Muscle layer of duodenum (tissue), 2 donors: ENCODE measurements around the gene LDHAL6A.

Source experiments
- H3K27ac ChIP-seq: one replicate; pipeline ENCODE4 v1.7.0; 2013; ENCODE audit warnings: mild to moderate bottlenecking, low read length
- H3K27me3 ChIP-seq: one replicate; pipeline ENCODE4 v1.7.0; 2013; ENCODE audit warnings: low read depth, mild to moderate bottlenecking, control low read depth, low read length
- H3K36me3 ChIP-seq, 2 donors: one replicate each; pipeline ENCODE4 v1.7.0; 2013; ENCODE audit warnings: low read length in 2 of 2, control low read depth in 1 of 2, mild to moderate bottlenecking in 1 of 2; ENCODE audit not compliant: insufficient read depth in 2 of 2, control insufficient read depth in 1 of 2
- H3K4me1 ChIP-seq, 2 donors: one replicate each; pipeline ENCODE4 v1.7.0; 2013; ENCODE audit warnings: low read length in 2 of 2, mild to moderate bottlenecking in 2 of 2, control low read depth in 1 of 2, moderate library complexity in 1 of 2; ENCODE audit not compliant: insufficient read depth in 2 of 2, control insufficient read depth in 1 of 2
- H3K4me3 ChIP-seq, 2 donors: one replicate each; pipeline ENCODE4 v1.7.0; 2013; ENCODE audit warnings: low read length in 2 of 2, low read depth in 1 of 2, mild to moderate bottlenecking in 1 of 2
- H3K9me3 ChIP-seq, 2 donors: one replicate each; pipeline ENCODE4 v1.7.0; 2013; ENCODE audit warnings: low read length in 2 of 2, control low read depth in 1 of 2, mild to moderate bottlenecking in 1 of 2; ENCODE audit not compliant: control insufficient read depth in 1 of 2
- donor health status: healthy.

Gene LDHAL6A

GRCh38 chr11:18490736-18491485 lies 35.3 kb downstream of the LDHAL6A start:
- no peaks in the 10 kb centered on the region for H3K27me3 ChIP-seq
- H3K27ac ChIP-seq, result no peak overlapping the region
- H3K36me3 ChIP-seq, result peaks cover 22 to 42% of the 10 kb centered on the region in 2 donors
- no peak overlapping the region for H3K4me3 ChIP-seq
- no peaks in the 10 kb centered on the region for H3K9me3 ChIP-seq
- H3K4me1 ChIP-seq, result no peaks in the 10 kb centered on the region

GRCh38 chr11:18491924-18492323 lies 36.3 kb downstream of the LDHAL6A start:
- H3K4me1 ChIP-seq, result no peaks in the 10 kb centered on the region
- no peaks in the 10 kb centered on the region for H3K9me3 ChIP-seq
- H3K27ac ChIP-seq, result no peak overlapping the region
- no peak overlapping the region for H3K4me3 ChIP-seq
- H3K27me3 ChIP-seq, result no peaks in the 10 kb centered on the region
- H3K36me3 ChIP-seq, result peaks cover 22 to 44% of the 10 kb centered on the region in 2 donors

- no peaks in the 10 kb centered on the region for H3K4me1 ChIP-seq
- H3K27ac ChIP-seq, result no peak overlapping the region
- H3K27me3 ChIP-seq, result no peaks in the 10 kb centered on the region
- no peak overlapping the region for H3K4me3 ChIP-seq
- H3K9me3 ChIP-seq, result no peaks in the 10 kb centered on the region
- peaks cover 25 to 50% of the 10 kb centered on the region in 2 donors for H3K36me3 ChIP-seq
Observed at GRCh38 chr11:18492888-18493287, 37.2 kb downstream of the LDHAL6A start.

GRCh38 chr11:18493310-18493709 lies 37.7 kb downstream of the LDHAL6A start:
- Histone ChIP-seq H3K27ac (no peak overlapping the region), H3K27me3 (no peaks in the 10 kb centered on the region), H3K4me1 (no peaks in the 10 kb centered on the region), H3K9me3 (no peaks in the 10 kb centered on the region), H3K36me3 (peaks cover 29 to 49% of the 10 kb centered on the region in 2 donors), H3K4me3 (no peak overlapping the region)

GRCh38 chr11:18495271-18495670 lies 39.6 kb downstream of the LDHAL6A start:
- Histone ChIP-seq H3K36me3 (peaks cover 24 to 46% of the 10 kb centered on the region in 2 donors), H3K27me3 (no peaks in the 10 kb centered on the region), H3K4me1 (no peaks in the 10 kb centered on the region), H3K9me3 (no peaks in the 10 kb centered on the region), H3K4me3 (no peak overlapping the region), H3K27ac (no peak overlapping the region)

GRCh38 chr11:18495703-18496102 lies 40.0 kb downstream of the LDHAL6A start:
- H3K4me3 ChIP-seq, result no peak overlapping the region
- peaks cover 19 to 46% of the 10 kb centered on the region in 2 donors for H3K36me3 ChIP-seq
- H3K4me1 ChIP-seq, result no peaks in the 10 kb centered on the region
- no peaks in the 10 kb centered on the region for H3K9me3 ChIP-seq
- H3K27ac ChIP-seq, result no peak overlapping the region
- no peaks in the 10 kb centered on the region for H3K27me3 ChIP-seq

- no peak overlapping the region for H3K27ac ChIP-seq
- H3K36me3 ChIP-seq, result peaks cover 36 to 61% of the 10 kb centered on the region in 2 donors
- no peaks in the 10 kb centered on the region for H3K27me3 ChIP-seq
- no peaks in the 10 kb centered on the region for H3K4me1 ChIP-seq
- no peaks in the 10 kb centered on the region for H3K9me3 ChIP-seq
- H3K4me3 ChIP-seq, result no peak overlapping the region
Observed at GRCh38 chr11:18498039-18498438, 42.4 kb downstream of the LDHAL6A start.

- Histone ChIP-seq H3K4me1 (no peaks in the 10 kb centered on the region), H3K4me3 (no peak overlapping the region), H3K36me3 (peaks cover 51 to 63% of the 10 kb centered on the region in 2 donors), H3K27ac (no peak overlapping the region), H3K27me3 (no peaks in the 10 kb centered on the region), H3K9me3 (no peaks in the 10 kb centered on the region)
Observed at GRCh38 chr11:18501629-18502028, 46.0 kb downstream of the LDHAL6A start.

- H3K9me3 ChIP-seq, result no peaks in the 10 kb centered on the region
- no peaks in the 10 kb centered on the region for H3K4me1 ChIP-seq
- peaks cover 54 to 62% of the 10 kb centered on the region in 2 donors for H3K36me3 ChIP-seq
- no peak overlapping the region for H3K27ac ChIP-seq
- H3K4me3 ChIP-seq, result no peak overlapping the region
- H3K27me3 ChIP-seq, result no peaks in the 10 kb centered on the region
Observed at GRCh38 chr11:18502352-18502751, 46.7 kb downstream of the LDHAL6A start.

GRCh38 chr11:18521122-18521521 lies 65.5 kb downstream of the LDHAL6A start:
- H3K9me3 ChIP-seq, result no peaks in the 10 kb centered on the region
- H3K36me3 ChIP-seq, result no peaks in the 10 kb centered on the region
- H3K4me1 ChIP-seq, result peaks cover 5 to 18% of the 10 kb centered on the region in 2 donors

GRCh38 chr11:18522388-18522787 lies 66.7 kb downstream of the LDHAL6A start:
- no peaks in the 10 kb centered on the region for H3K27me3 ChIP-seq
- H3K4me1 ChIP-seq, result peaks cover 5 to 20% of the 10 kb centered on the region in 2 donors
- no peak overlapping the region for H3K27ac ChIP-seq
- H3K9me3 ChIP-seq, result no peaks in the 10 kb centered on the region
- H3K36me3 ChIP-seq, result no peaks in the 10 kb centered on the region
- H3K4me3 ChIP-seq, result no peak overlapping the region

More at GRCh38 chr11:18521122-18521521, 65.5 kb downstream of the LDHAL6A start:
- Histone ChIP-seq H3K27me3 (no peaks in the 10 kb centered on the region), H3K27ac (no peak overlapping the region), H3K4me3 (no peak overlapping the region)

GRCh38 chr11:18523084-18523483 lies 67.4 kb downstream of the LDHAL6A start:
- Histone ChIP-seq H3K27ac (no peak overlapping the region), H3K4me3 (no peak overlapping the region), H3K9me3 (no peaks in the 10 kb centered on the region), H3K4me1 (peaks cover 11 to 26% of the 10 kb centered on the region in 2 donors), H3K36me3 (no peaks in the 10 kb centered on the region), H3K27me3 (no peaks in the 10 kb centered on the region)
